C4-2B (cell line): Measurements from ENCODE around the gene SEC14L2.

Experiments
- ZFX ChIP-seq: fragments of 450-650 bp; IDR thresholded peaks from 2 replicates; pipeline ENCODE4 v1.6.1; 2017
- TF ChIP-seq, protein P1 (sequence below): fragments of 450-650 bp; conservative IDR thresholded peaks from 2 replicates; pipeline ENCODE4 v1.5.1; 2017; ENCODE audit warnings: mild to moderate bottlenecking

- TF ChIP-seq, protein P1, sequence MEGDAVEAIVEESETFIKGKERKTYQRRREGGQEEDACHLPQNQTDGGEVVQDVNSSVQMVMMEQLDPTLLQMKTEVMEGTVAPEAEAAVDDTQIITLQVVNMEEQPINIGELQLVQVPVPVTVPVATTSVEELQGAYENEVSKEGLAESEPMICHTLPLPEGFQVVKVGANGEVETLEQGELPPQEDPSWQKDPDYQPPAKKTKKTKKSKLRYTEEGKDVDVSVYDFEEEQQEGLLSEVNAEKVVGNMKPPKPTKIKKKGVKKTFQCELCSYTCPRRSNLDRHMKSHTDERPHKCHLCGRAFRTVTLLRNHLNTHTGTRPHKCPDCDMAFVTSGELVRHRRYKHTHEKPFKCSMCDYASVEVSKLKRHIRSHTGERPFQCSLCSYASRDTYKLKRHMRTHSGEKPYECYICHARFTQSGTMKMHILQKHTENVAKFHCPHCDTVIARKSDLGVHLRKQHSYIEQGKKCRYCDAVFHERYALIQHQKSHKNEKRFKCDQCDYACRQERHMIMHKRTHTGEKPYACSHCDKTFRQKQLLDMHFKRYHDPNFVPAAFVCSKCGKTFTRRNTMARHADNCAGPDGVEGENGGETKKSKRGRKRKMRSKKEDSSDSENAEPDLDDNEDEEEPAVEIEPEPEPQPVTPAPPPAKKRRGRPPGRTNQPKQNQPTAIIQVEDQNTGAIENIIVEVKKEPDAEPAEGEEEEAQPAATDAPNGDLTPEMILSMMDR: no peak
- TF ChIP-seq ZFX: no peak
Measured at GRCh38 chr22:30423959-30424533, 27.2 kb downstream of the SEC14L2 start.
